G401.6 (cell line): ENCODE measurements around the gene ZBED1.

Source experiments
- FAIRE-seq: peaks from 2 replicates; lab custom pipeline; 2012; peaks lifted over from hg19 to GRCh38; lab: Jason Lieb, UNC

ZBED1 gene

DNA sequence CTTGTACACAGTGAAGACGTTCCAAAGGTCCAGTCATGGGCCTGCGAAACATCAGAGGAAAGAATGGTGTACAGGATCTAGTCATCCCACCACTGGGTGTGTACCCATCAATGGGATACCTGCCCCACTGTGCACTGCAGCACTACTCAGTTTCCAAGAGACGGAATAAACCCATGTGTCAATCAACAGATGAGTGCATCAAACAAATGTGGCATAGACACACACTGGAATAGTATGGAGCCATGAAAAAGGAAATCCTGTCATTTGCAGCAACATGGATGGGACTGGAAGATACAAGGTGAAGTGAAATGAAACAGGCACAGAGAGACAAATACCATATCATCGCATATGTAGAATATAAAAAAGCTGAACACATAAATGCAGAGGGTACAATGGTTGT lies 48.0 kb downstream of the ZBED1 start:
- FAIRE-seq, result no peak

DNA sequence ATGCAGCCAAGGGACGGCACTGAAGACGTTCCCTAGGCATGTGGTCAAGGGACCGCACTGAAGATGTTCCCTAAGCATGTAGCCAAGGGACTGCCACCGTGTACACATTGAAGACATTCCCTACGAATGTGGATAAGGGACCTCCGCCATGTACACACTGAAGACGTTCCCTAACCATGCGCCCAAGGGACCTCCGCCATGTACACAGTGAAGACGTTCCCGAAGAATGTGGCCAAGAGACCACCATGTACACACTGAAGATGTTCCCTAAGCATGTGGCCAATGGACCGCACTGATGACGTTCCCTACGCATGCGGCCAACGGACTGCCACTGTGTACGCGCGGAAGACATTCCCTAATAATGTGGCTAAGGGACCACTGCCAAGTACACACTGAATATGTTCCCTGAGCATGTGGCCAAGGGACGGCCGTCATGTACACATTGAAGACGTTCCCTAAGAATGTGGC lies 48.4 kb downstream of the ZBED1 start:
- no peak for FAIRE-seq

DNA sequence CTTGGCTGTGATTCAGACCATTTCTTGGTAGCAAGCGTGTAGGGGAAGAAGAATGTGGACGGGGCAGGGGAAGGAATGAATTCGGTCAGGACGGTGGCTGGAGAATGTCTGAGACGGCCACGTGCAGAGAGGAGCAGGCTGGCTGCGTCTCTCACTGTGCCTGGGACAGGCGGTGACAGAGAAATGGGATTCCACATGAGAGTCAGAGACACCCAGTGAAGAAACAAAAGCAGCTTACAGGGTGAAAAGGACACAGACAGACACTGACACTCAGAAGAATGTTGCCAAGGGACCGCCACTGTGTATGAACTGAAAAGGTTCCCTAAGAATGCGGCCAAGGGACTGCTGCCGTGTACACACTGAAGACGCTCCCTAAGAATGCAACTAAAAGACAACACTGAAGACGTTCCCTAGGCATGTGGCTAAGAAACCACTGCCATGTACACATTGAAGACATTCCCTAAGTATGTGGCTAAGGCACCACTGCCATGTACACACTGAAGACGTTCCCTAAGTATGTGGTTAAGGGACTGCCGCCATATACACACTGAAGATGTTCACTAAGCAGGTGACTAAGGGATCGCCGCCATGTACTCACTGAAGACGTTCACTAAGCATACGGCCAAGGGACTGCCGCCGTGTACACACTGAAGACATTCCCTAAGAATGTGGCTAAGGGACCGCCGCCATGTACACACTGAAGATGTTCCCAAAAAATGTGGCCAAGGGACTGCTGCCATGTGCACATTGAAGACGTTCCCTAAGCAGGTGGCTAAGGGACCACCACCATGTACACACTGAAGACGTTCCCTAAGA lies 49.1 kb downstream of the ZBED1 start:
- FAIRE-seq, result no peak

DNA sequence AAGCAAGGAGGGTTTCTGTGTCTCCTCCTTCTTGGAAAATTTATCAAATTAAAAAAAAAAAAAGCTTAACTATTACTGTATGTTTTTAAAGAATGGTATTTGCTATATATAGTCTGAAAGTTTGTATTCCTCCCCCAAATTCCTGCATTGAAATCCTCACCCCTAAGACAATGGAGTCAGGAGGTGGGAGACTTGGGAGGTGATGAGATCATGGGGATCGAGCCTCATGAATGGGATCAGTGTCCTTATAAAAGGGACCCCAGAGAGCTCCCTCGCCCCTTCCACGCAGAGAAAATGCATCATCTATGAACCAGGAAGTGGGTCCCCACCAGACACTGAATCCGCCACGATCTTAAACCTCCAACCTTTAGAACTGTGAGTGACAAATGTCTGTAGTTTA lies 50.1 kb downstream of the ZBED1 start:
- no peak for FAIRE-seq

DNA sequence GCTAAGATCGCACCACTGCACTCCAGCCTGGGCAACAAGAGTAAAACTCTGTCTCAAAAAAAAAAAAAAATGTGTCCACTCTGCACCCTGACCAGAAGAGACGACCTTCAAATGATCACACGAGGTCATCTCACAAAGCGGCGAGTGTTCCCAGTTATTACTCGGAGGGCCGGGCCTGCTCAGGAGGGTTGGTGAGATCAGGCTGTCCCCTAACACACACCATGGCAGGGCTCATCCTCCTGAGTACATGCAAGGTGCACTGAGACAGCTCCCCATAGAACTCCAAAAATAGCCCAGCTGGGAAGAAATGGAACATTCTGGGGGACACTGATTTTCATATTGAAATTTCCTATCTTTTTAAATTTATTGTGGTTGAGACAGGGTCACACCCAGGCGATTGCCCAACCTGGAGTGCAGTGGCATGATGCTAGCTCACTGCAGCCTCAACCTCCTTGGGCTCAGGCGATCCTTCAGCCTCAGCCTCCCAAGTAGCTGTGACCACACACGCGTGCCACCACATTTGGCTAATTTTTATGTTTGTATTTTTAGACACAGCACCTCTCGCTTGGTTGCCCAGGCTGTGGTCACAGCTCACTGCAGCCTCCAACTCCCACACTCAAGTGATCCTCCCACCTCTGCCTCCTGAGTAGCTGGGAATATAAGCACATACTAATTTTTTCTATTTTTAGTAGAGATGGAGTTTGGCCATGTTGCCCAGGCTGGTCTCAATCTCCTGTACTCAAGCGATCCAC lies 51.5 kb downstream of the ZBED1 start:
- FAIRE-seq, result no peak

DNA sequence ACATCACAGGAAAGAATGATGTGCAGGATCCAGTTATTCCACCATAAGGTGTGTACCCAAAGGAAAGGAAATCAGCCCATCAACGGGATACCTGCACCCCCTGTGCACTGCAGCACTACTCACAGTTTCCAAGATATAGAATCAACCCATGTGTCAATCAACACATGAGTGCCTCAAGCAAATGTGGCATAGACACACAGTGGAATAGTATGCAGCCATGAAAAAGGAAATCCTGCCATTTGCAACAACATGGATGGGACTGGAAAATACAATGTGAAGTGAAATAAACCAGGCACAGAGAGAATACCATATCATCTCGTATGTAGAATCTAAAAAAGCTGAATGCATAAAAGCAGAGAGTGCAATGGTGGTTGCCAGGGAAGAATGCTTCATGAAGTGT lies 53.3 kb downstream of the ZBED1 start:
- no peak for FAIRE-seq

DNA sequence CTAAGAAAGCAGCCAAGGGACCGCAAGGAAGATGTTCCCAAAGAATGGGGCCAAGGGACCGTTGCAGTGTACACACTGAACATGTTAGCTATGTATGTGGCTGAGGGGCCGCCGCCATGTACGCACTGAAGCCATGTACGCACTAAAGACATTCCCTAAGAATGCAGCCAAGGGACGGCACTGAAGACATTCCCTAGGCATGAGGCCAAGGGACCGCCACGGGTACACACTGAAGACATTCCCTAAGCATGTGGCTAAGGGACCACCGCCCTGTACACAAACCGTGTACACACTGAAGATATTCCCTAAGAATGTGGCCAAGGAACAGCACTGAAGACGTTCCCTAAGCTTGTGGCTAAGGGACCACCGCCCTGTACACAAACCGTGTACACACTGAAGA lies 54.0 kb downstream of the ZBED1 start:
- no peak for FAIRE-seq

DNA sequence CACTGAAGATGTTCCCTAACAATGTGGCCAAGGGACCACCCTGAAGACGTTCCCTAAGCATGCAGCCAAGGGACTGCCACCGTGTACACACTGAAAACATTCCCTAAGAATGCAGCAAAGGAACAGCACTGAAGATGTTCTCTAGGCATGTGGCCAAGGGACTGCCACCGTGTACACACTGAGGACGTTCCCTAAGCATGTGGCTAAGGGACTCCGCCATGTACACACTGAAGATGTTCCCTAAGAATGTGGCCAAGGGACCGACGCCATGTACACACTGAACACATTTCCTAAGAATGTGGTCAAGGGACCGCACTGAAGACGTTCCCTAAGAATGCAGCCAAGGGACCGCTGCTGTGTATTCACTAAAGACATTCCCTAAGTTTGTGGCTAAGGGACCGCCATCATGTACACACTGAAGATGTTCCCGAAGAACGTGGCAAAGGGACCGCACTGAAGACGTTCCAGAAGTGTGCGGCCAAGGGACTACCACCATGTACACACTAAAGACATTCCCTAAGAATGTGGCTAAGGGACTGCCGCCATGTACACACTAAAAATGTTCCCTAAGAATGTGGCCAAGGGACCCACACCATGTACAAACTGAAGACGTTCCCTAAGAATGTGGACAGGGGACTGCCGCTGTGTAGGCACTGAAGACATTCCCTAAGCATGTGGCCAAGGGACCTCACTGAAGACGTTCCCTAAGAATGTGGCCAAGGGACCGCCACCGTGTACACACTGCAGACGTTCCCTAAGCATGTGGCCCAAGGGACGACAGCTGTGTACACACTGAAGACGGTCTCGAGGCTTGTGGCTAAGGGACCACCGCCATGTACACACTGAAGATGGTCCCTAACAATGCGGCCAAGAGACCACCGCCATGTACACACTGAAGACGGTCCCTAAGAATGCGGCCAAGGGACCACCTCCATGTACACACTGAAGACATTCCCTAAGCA lies 54.8 kb downstream of the ZBED1 start:
- FAIRE-seq, result no peak

DNA sequence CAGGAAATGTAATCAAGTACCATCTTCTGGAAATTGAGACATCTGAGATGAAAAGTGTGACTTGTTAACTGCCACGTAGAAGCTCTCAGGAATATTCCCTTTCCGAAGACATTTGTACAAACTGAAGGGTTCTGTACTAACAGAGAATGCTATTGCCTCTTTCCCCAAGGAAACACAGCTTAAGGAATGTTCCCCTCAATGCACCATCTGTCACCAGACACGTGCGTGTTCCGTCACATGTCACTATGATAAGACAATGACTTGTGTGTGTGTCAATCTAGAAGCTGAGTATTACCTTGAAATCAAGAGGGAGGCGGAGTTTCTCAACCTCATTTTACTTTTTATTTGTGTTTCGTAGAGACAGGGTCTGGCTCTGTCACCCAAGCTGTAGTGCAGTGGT lies 58.1 kb downstream of the ZBED1 start:
- FAIRE-seq, result no peak

DNA sequence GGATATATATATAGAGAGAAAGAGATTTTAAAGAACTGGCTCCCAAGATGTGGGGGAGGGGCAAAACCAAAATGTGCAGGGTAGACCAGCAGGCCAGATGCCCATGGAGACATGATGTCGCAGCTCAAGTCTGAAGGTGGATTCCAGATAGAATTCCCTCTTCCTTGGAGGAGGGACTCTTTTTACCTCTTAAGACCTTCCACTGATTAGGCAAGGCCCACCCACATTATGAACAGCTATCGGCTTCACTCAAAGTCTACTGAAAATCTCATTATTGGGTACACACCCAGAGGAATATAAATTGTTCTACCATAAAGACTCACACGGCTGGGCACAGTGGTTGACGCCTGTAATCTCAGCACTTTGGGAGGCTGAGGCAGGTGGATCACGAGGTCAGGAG lies 59.3 kb downstream of the ZBED1 start:
- no peak for FAIRE-seq

DNA sequence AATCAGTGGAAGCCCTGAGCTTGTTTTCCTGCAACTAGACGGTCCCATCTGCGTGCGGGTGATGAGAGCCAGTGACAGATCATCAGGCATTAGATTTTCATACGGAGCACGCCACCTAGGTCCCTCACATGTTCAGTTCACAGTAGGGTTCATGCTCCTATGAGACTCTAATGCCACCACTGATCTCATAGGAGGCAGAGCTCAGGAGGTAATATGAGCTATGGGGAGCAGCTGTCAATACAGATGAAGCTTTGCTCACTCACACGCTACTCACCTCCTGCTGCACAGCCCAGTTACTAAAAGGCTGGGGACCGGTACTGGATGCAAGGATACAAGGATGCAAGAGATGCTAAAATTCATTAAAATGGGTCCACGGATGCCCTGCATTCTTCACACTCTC lies 61.2 kb downstream of the ZBED1 start:
- no peak for FAIRE-seq
